Inflammatory macrophage treated with lipopolysaccharide for 4 hours (primary cell): ENCODE data around the gene PGM2L1.
"Not testable (repeated sequence)": the region's sequence is repeated elsewhere in the genome, so short reads cannot be mapped to it uniquely, and the experiment has no call there.

Experiments used
- DNase-seq: peaks from one replicate; pipeline ENCODE4 v3.0.0-alpha.2; 2020

The PGM2L1 gene

GRCh38 chr11:74398244-74399159 lies at the start of gene PGM2L1:
PGM2L1 (minus strand) TSS chr11:74398433; CDS start chr11:74398161, 272 bp downstream.
- DNase-seq: peak; percentile 95

DNA sequence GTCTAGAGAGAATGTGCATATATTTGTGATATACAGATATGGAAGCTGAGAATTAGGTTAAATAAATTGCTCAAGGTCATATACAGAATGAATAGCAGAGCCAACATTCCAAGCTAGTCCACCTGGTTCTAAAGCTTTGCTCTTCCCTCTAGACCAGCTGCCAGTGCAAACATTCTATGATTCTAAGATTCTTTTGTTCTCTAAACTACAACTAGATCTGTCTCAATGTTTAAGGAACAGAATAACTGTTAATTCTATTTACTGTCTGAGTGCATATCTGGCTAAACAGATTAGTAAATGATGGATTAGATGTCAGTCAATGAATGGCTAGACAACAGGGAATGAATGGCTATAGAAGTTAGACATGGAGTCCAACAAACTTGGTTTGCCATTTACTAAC lies 49.5 kb upstream of the PGM2L1 start:
- DNase-seq: no peak

GRCh38 chr11:74446532-74446938 lies 48.3 kb upstream of the PGM2L1 start:
- no peak for DNase-seq

DNA sequence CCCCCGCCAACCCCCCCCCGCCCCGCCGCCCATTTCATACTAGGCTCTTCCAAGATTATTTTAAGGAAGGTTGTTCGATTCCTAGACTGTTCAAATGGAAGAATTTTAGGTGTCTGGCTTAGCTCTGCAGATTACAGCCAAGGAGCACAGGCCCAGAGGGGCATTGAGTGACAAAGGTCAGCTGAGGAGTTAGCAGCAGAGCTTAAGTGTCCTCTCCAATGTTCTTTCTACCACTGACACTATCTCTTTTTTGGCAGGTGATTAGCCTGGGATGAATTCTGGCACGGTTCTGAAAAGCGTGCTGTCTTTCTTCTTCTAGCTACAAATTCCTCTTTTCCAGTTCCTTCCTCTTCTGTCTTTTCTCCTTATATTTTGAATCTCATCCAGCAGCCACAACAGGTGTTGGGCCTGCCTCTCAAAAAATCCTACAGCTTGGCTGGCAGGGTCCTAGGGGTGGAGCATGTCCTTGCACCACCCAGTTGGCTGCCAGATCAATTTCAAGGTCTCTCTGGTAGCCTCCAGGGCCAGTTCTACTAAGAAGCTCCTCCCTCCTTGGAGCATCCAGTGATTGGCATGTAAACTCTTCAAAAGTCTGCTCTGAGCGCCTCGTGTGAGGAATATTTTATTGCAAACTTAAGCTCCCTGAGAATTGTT lies 46.1 kb upstream of the PGM2L1 start:
- no peak for DNase-seq

- no peak for DNase-seq
Observed at GRCh38 chr11:74443071-74443864, 45.0 kb upstream of the PGM2L1 start.

DNA sequence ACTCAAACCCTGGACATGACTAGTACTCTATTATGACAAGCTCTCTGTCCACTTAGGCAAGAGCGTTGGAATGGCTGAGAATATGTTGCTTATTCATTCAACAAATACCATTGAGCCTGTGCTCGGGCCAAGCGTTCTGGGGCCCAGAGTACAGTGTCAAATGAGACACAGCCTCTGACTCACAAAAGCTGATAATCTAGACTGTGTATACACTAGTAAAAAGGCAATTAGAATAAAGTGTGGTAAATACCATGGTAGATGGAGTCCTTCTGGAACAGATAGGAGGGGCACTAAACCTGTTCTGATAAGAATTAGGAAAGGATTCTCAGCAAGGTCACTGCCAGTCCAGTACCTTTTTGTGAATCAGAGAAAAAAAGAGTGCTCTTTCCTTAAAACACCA lies 44.4 kb upstream of the PGM2L1 start:
- no peak for DNase-seq

GRCh38 chr11:74438681-74439080 lies 40.4 kb upstream of the PGM2L1 start:
- DNase-seq: no peak

DNA sequence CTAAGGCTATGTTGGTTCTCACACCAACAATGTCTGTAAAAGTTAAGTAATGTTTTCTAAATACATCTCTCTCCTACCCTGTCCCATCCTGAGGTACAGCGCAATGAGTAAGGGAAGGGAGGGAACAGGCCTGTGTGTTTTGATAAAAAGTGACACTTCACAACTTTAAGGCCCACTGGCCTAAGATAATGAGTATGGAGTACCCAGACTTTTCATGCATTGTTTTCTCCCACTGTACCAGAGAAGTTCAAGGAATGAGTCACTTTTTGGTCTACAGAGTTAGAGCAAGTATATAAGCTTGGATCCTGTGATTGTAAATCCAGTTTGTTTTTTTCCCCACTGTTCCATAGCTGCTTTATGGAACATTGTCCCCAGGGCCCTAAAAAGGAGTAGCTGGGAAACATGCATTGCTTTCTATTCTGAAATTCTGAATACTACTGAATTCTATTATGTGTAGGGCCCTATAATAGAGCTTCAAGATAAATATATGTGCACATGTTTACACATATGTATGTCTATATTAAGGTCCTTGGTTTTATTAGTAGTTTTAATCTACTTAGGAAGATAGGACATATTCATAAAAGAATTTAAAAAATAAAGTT lies 39.3 kb upstream of the PGM2L1 start:
- no peak for DNase-seq

DNA sequence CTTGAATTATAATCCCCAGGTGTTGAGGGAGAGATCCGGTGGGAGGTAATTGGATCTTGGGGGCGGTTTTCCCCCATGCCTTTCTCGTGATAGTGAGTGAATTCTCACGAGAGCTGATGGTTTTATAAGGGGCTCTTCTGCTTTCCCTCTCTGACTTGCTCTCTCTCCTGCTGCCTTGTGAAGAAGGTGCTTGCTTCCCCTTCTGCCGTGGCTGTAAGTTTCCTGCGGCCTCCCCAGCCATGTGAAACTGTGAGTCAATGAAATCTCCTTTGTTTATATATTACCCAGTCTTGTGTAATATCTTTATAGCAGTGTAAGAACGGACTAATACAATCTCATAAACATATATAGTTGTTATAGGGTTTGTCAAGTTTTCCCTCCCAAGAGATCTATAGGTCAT lies 36.3 kb upstream of the PGM2L1 start:
- peak; percentile 57 for DNase-seq

DNA sequence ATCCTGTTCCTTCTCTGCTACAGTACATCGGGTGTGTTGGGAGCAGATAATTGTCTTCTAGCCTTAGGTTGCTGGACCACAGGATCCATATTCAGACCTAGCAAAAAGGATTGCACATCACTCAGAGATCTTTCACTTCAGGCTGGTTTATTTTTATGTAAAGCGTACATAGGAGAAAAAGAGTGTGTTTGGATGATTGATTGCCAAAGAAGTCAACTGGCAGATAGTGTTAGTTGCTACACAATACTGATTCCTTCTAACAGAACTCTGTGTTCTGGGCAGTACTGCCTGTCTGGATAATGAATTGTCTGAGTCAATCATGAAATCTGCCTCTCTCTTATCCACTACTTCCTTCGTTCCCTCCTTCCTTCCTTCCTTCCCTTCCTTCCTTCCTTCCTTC lies 31.0 kb upstream of the PGM2L1 start:
- no peak for DNase-seq

GRCh38 chr11:74427384-74427886 lies 29.2 kb upstream of the PGM2L1 start:
- DNase-seq: no peak

DNA sequence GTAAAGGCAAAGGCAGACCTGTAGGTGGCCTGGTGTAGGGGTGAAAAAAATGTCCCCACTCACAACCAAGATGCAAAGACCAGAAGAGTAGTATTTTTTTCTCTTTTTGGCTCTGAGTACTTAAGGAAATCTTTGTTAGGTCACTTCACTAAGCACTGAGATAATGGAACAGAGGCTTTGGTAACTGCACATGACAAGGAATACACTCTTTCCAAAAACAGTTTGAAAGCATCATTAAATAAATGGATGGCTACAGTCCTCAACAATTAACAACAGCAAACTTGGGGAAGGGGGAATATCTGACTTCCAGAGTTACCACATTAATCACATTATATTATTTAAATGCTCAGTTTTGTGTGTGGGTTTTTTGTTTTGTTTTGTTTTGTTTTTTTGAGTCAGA lies 26.9 kb upstream of the PGM2L1 start:
- DNase-seq: no peak

DNA sequence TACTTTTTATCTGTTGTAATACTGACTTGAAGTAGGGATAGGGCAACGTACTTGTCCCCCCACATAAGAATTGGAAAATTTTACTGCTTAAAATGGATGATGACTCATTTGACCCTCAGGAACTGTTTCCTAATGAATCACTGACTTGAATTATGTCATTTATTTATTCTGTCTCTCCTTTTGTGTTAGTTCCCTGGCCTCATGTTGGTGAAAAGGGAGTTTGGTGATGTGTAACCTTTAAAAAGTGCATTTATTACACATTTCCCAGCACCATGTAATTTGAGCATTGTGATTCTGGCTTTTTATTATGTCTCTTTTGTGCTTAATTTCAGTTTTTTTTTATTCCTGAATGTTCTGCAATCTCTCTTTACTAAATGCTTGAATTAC lies 20.3 kb upstream of the PGM2L1 start:
- peak; percentile 39 for DNase-seq

DNA sequence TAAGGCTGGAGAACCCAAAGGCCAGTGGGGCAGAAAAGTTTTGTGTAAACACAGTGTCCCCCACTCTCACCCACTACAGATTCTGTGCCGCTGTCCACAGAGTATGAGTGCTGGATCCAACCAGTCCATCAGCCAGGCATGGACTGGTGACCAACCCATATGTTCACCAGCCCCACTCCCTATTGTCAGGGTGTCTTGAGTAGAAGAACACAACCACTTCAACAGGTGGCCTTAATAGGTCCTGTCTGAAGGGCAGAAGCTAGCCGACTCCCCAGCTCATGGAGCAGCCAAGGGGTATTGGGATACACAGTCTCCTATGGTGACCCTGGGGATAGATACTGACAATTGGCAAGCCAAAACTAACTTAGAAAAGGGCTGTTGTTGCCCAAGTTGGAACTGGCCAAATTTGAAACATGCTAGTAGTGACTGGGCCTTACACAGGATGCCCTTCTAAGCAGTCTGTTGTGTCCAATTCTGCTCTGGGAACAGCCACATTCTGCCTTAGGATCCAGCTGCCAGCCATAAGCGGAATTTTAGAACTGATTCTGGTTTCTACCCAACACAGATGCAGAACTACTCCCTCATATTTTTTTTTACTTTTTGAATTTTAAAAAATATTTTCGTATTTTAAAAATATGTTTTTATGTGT lies 19.8 kb upstream of the PGM2L1 start:
- DNase-seq: no peak

- DNase-seq: no peak
Observed at GRCh38 chr11:74417379-74417804, 19.2 kb upstream of the PGM2L1 start.

- not testable (repeated sequence) for DNase-seq
Observed at GRCh38 chr11:74416974-74417373, 18.7 kb upstream of the PGM2L1 start.

DNA sequence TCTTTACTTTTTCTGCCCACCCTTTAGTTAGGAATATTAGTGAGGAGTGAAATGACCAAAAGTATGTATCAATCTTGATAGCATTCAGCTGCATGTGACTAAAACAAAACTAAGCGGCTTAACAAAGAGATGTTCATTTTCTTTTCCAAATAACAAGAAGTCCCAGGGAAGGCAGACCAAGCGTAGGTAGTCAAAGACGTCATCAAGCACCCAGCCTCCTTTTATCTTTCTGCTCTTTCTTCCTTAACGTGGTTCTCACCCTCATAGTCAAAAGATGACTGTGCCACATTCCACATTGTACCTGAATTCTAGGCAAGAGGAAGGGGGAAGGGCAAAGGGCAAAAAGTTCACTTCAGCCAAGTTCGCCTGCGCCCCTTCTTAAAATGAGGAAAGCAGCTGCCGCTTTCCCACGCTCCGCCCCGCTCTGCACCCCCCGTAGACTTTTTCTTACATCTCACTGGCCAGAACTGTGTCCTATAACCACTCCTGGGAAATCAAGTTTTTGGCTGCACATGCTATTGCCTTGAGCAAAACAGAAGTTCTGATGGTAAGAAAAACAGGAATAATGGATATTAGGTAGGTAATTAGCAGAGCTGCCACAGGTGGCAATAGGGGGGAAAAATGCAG lies 14.6 kb upstream of the PGM2L1 start:
- DNase-seq: no peak

DNA sequence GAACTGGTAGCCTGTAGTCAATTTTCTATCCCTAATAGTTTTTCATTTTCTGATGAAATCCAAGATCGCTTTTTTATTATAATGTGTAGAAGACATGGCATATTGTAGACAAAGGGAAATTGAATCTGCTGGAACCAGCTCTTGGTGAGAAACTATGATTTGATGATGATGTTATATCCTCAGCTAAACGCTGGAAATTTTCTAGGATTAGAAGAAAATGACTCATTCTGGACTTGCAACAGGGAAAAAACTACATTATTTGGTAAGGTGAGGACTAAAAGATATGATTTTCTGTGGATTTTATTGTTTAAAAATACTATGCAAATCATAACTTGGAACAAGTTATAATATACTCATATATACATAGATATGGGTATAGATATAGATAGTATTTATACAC lies 14.1 kb upstream of the PGM2L1 start:
- peak; percentile 28 for DNase-seq

GRCh38 chr11:74409633-74410032 lies 11.4 kb upstream of the PGM2L1 start:
- no peak for DNase-seq

DNA sequence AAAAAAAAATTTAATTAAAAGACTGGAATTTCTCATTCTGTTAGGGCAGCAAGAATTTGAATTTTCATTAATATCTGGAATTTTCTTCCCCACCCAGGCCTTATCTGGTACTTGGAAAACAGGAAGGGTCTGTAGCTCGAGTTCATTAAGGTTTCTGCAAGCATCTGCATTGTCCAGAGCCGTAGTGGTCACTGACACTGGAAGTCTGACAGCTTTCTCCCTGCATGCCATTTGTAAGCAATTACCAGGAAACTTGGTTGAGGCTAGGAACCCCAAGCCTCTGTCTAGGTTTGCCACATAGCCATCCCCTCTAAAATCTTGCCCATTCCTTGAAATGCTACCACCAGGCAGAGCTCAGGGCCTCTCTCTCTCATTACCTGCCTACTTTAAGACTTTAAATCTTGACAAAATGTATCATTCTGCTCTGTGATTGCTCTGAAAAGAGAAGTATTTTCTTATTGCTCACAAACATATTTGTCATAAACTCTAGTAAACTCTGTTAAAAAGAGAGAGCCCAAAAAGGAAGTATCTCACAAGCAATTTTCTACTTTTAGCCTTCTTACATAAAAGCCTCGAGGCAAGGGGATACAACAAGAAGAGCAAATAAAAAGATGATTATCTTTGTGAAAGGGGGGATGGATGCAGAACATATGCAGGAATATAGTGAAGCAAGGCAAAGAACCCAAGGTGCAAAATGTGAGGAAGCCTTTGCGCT lies 5.5 kb upstream of the PGM2L1 start:
- DNase-seq: peak; percentile 39

GRCh38 chr11:74400606-74401005 lies 2.4 kb upstream of the PGM2L1 start:
- no peak for DNase-seq
